Cardiac ventricle fibroblast (primary cell): ENCODE results near the gene TYW3. TPM values are rescaled to one million over a fixed set of nuclear protein-coding genes. Genes with fewer than 3 reads are reported as not detected.

Experiments used
- total RNA-seq: library from RNA; depleted of rRNA; stranded (reverse); fragments of >200 nt; gene quantifications from 2 replicates; pipeline ENCODE4 v1.2.3, GENCODE V29; 2015

Gene TYW3, protein sequence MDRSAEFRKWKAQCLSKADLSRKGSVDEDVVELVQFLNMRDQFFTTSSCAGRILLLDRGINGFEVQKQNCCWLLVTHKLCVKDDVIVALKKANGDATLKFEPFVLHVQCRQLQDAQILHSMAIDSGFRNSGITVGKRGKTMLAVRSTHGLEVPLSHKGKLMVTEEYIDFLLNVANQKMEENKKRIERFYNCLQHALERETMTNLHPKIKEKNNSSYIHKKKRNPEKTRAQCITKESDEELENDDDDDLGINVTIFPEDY
- total RNA-seq, result 5.9 and 10.5 TPM in 2 replicates

DNA sequence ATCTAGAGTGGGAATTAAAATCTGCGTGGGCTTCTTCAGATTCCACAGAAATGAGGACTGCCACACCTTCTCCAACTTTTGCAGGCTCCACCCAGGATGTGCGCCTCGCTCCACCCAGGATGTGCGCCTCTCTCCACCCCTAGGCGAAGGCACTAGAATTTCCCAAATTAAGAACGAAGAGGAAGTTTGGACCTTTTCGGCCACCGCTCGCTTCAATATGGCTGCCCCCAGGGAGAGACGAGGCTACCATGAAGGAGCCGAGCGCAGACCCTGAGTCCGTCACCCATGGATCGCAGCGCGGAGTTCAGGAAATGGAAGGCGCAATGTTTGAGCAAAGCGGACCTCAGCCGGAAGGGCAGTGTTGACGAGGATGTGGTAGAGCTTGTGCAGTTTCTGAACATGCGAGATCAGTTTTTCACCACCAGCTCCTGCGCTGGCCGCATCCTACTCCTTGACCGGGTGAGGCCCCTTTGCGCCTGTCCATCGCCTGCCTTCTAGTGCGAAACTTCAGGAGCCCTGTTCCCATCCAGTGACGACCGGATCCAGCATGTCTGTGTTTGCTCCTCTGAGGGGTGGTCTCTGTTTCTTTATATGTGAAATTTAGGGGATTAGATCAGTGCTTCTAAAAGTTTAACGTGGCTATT, at the start of gene TYW3, which contains the start of gene CRYZ:
TYW3 (plus strand) TSS at position 193 of the 644 bp plus-strand sequence; CDS start at position 286, 93 bp downstream.
CRYZ (minus strand) TSS at position 91 of the 644 bp plus-strand sequence. CDS start 8,229 bp downstream, outside the sequence.

Other genes with a start within 250 kb of the TYW3 start
- not detected in 2 replicates for gene LRRC53, start 220.5 kb upstream of the TYW3 start, total RNA-seq
- gene ERICH3, start 59.4 kb upstream of the TYW3 start, total RNA-seq, result not detected in 2 replicates
- gene CRYZ, start 102 bp upstream of the TYW3 start, total RNA-seq, result 15.5 and 28.8 TPM in 2 replicates